ENCODE results near the gene GABRE. TPM values are rescaled to one million over a fixed set of nuclear protein-coding genes. Genes with fewer than 3 reads are reported as not detected.

Gene GABRE
- polyA plus RNA-seq, 3 donors: not detected

GRCh38 chrX:151973060-151973661 is 1.3 kb downstream of the GABRE start:
- H3K9me3 ChIP-seq (replicated peaks in 1 of 2; ENCODE audit: control insufficient read depth in 1 of 2, insufficient read depth in 1 of 2, low read length in 2 of 2): no peaks in the 10 kb centered on the region
- no peaks in the 10 kb centered on the region for H3K79me2 ChIP-seq (ENCODE audit: insufficient read depth, low read length)
- H3K27ac ChIP-seq (ENCODE audit: low read depth in 1 of 2, low read length in 2 of 2): no peak overlapping the region
- no peaks in the 10 kb centered on the region for H3K4me1 Mint-ChIP-seq
- peak overlapping the region in 1 of 2 donors; percentile 56 for H3K4me3 Mint-ChIP-seq
- no peak overlapping the region for H2AFZ ChIP-seq (ENCODE audit: insufficient read depth, low read depth, low read length, poor library complexity, severe bottlenecking)
- no peak overlapping the region for H3K9ac ChIP-seq (ENCODE audit: insufficient read depth, low read length, poor library complexity, severe bottlenecking)
- intact Hi-C loops (cut with micrococcal nuclease): no loop called here
- no peaks in the 10 kb centered on the region for H3K4me1 ChIP-seq (ENCODE audit: control insufficient read depth in 1 of 2, insufficient read depth in 2 of 2, low read length in 2 of 2)
- no peak overlapping the region for H3K27ac Mint-ChIP-seq
- H3K36me3 Mint-ChIP-seq: no peaks in the 10 kb centered on the region
- no peak for TF ChIP-seq CTCF (IDR thresholded peaks at IDR 0.05)
- H3K36me3 ChIP-seq (replicated peaks in 1 of 2; ENCODE audit: control insufficient read depth in 1 of 2, insufficient read depth in 2 of 2, low read length in 2 of 2): no peaks in the 10 kb centered on the region
- H3K27me3 Mint-ChIP-seq (ENCODE audit: low read depth in 3 of 3): peaks cover 21 to 33% (median 32%) of the 10 kb centered on the region in 3 donors
- H3K27me3 ChIP-seq (ENCODE audit: control insufficient read depth in 2 of 2, insufficient read depth in 2 of 2, low read length in 2 of 2): peaks cover 2 to 20% of the 10 kb centered on the region in 2 donors
- DNase-seq: no peak
- H4K20me1 ChIP-seq (ENCODE audit: insufficient read depth, low read length): no peaks in the 10 kb centered on the region
- H3K9me3 Mint-ChIP-seq: peaks cover 0 to 14% (median 1%) of the 10 kb centered on the region in 7 donors
- H3K4me2 ChIP-seq (replicated peaks; ENCODE audit: extremely low read depth, low read length, poor library complexity, severe bottlenecking): no peak overlapping the region
- H3K4me3 ChIP-seq (replicated peaks in 1 of 3; ENCODE audit: low read depth in 2 of 3, low read length in 3 of 3): no peak overlapping the region
- WGBS (ENCODE audit: insufficient coverage): no CpG with 5 or more reads among the region's 4 CpGs

GRCh38 chrX:151970661-151971060 is 3.8 kb downstream of the GABRE start:
- Histone ChIP-seq H3K4me2 (replicated peaks; ENCODE audit: extremely low read depth, low read length, poor library complexity, severe bottlenecking) (no peak overlapping the region), H3K79me2 (ENCODE audit: insufficient read depth, low read length) (no peaks in the 10 kb centered on the region), H2AFZ (ENCODE audit: insufficient read depth, low read depth, low read length, poor library complexity, severe bottlenecking) (no peak overlapping the region), H3K27ac (ENCODE audit: low read depth in 1 of 2, low read length in 2 of 2) (no peak overlapping the region), H3K9ac (ENCODE audit: insufficient read depth, low read length, poor library complexity, severe bottlenecking) (no peak overlapping the region), H3K27me3 (ENCODE audit: control insufficient read depth in 2 of 2, insufficient read depth in 2 of 2, low read length in 2 of 2) (peaks cover 1 to 19% of the 10 kb centered on the region in 2 donors), H4K20me1 (ENCODE audit: insufficient read depth, low read length) (no peaks in the 10 kb centered on the region), H3K36me3 (replicated peaks in 1 of 2; ENCODE audit: control insufficient read depth in 1 of 2, insufficient read depth in 2 of 2, low read length in 2 of 2) (no peaks in the 10 kb centered on the region), H3K4me1 (ENCODE audit: control insufficient read depth in 1 of 2, insufficient read depth in 2 of 2, low read length in 2 of 2) (no peaks in the 10 kb centered on the region), H3K9me3 (replicated peaks in 1 of 2; ENCODE audit: control insufficient read depth in 1 of 2, insufficient read depth in 1 of 2, low read length in 2 of 2) (no peaks in the 10 kb centered on the region), H3K4me3 (replicated peaks in 1 of 3; ENCODE audit: low read depth in 2 of 3, low read length in 3 of 3) (no peak overlapping the region)
- Mint-ChIP-seq H3K27ac (peak overlapping the region in 1 of 7 donors; percentile 60), H3K4me3 (no peak overlapping the region), H3K4me1 (no peaks in the 10 kb centered on the region), H3K9me3 (peaks cover 0 to 14% (median 0%) of the 10 kb centered on the region in 7 donors), H3K27me3 (ENCODE audit: low read depth in 3 of 3) (peaks cover 18 to 28% (median 25%) of the 10 kb centered on the region in 3 donors), H3K36me3 (no peaks in the 10 kb centered on the region)
- DNase-seq: no peak
- no CpG with 5 or more reads among the region's 6 CpGs for WGBS (ENCODE audit: insufficient coverage)
- TF ChIP-seq CTCF (IDR thresholded peaks at IDR 0.05): no peak
- intact Hi-C loops (cut with micrococcal nuclease): no loop called here

All from CD14-positive monocyte (primary cell).